Fibroblast of lung (primary cell): ENCODE data around the gene HSD17B12.

Source experiments
- CTCF ChIP-seq, 2 donors: IDR thresholded peaks in 1 of 2; conservative IDR thresholded peaks in 1 of 2; 1 replicate in 1 of 2; 2 replicates in 1 of 2; pipeline ENCODE4 v1.5.1; 2011 to 2012; ENCODE audit warnings: low read length in 2 of 2, control low read depth in 1 of 2, inconsistent platforms in 1 of 2, low read depth in 1 of 2, mild to moderate bottlenecking in 1 of 2
- EZH2 ChIP-seq: IDR thresholded peaks from 2 replicates; pipeline ENCODE4 v1.5.1; 2012; ENCODE audit warnings: low read length, control low read depth, mild to moderate bottlenecking; ENCODE audit errors: missing control alignments

GRCh38 chr11:43772733-43773132 lies 92.2 kb downstream of the HSD17B12 start:
- TF ChIP-seq CTCF (conservative IDR thresholded peaks at IDR 0.05 in 1 of 2, IDR thresholded peaks at IDR 0.05 in 1 of 2; ENCODE audit: low read depth in 1 of 2, low read length in 2 of 2) (no peak), EZH2 (no peak)
